Activated T-cell treated with anti-CD3 and anti-CD28 coated beads for 48 hours (primary cell): ENCODE data around the gene ADCY7.
"Not testable (repeated sequence)": the region's sequence is repeated elsewhere in the genome, so short reads cannot be mapped to it uniquely, and the experiment has no call there.

Experiments
- DNase-seq: peaks from one replicate; pipeline ENCODE4 v3.0.0-alpha.2; 2020; ENCODE audit warnings: low read depth

Gene ADCY7

GRCh38 chr16:50338371-50339231 lies 72.2 kb downstream of the ADCY7 start:
- no peak for DNase-seq

GRCh38 chr16:50340578-50340977 lies 74.2 kb downstream of the ADCY7 start:
- no peak for DNase-seq

- DNase-seq: not testable (repeated sequence)
Observed at GRCh38 chr16:50343566-50343965, 77.2 kb downstream of the ADCY7 start.

- DNase-seq: not testable (repeated sequence)
Observed at GRCh38 chr16:50345210-50345609, 78.9 kb downstream of the ADCY7 start.

- no peak for DNase-seq
Observed at GRCh38 chr16:50351116-50351515, 84.8 kb downstream of the ADCY7 start.

GRCh38 chr16:50351952-50352351 lies 85.6 kb downstream of the ADCY7 start:
- DNase-seq: no peak

- no peak for DNase-seq
Observed at GRCh38 chr16:50354082-50354481, 87.7 kb downstream of the ADCY7 start.

GRCh38 chr16:50354629-50355456 lies 88.5 kb downstream of the ADCY7 start:
- no peak for DNase-seq

- no peak for DNase-seq
Observed at GRCh38 chr16:50359626-50360025, 93.3 kb downstream of the ADCY7 start.

GRCh38 chr16:50360033-50360778 lies 93.9 kb downstream of the ADCY7 start:
- DNase-seq: no peak

- no peak for DNase-seq
Observed at GRCh38 chr16:50360779-50361178, 94.4 kb downstream of the ADCY7 start.

- DNase-seq: no peak
Observed at GRCh38 chr16:50363656-50364055, 97.3 kb downstream of the ADCY7 start.

GRCh38 chr16:50365791-50366575 lies 99.6 kb downstream of the ADCY7 start:
- no peak for DNase-seq
